Endodermal cell (in vitro differentiated cells): ENCODE measurements around the gene EPAS1. TPM values are rescaled to one million over a fixed set of nuclear protein-coding genes. Genes with fewer than 3 reads are reported as not detected.

ENCODE experiments used
- DNase-seq: peaks from one replicate; pipeline ENCODE4 v3.0.0-alpha.2; 2017
- H3K27ac ChIP-seq: 2 replicates; pipeline ENCODE4 v1.5.1; 2013; ENCODE audit warnings: mild to moderate bottlenecking, low read depth, low read length, moderate library complexity
- H3K27me3 ChIP-seq: 2 replicates; pipeline ENCODE4 v1.6.1; 2013; ENCODE audit warnings: mild to moderate bottlenecking, low read length, moderate library complexity; ENCODE audit not compliant: insufficient read depth, control insufficient read depth, poor library complexity, severe bottlenecking
- H3K36me3 ChIP-seq: 2 replicates; pipeline ENCODE4 v1.7.0; 2013; ENCODE audit warnings: mild to moderate bottlenecking, low read length, moderate library complexity; ENCODE audit not compliant: control insufficient read depth, insufficient read depth
- H3K4me1 ChIP-seq: one replicate; pipeline ENCODE4 v1.7.0; 2013; ENCODE audit warnings: low read length; ENCODE audit not compliant: control insufficient read depth, insufficient read depth
- H3K4me3 ChIP-seq: 2 replicates; pipeline ENCODE4 v1.5.1; 2013; ENCODE audit warnings: mild to moderate bottlenecking, low read length, moderate library complexity
- H3K9ac ChIP-seq: 2 replicates; pipeline ENCODE4 v1.6.1; 2013; ENCODE audit warnings: mild to moderate bottlenecking, low read length, moderate library complexity; ENCODE audit not compliant: poor library complexity, severe bottlenecking; ENCODE audit errors: extremely low read depth
- H3K9me3 ChIP-seq: 2 replicates; pipeline ENCODE4 v1.6.1; 2013; ENCODE audit warnings: mild to moderate bottlenecking, low read length, moderate library complexity; ENCODE audit not compliant: control insufficient read depth
- H3K27ac Mint-ChIP-seq: 2 replicates; pipeline ENCODE4 v1.8.0; 2020; ENCODE audit warnings: mixed read lengths
- H3K27me3 Mint-ChIP-seq: 2 replicates; pipeline ENCODE4 v1.8.0; 2021; ENCODE audit warnings: mild to moderate bottlenecking, mixed read lengths; ENCODE audit not compliant: insufficient read depth
- H3K36me3 Mint-ChIP-seq: 2 replicates; pipeline ENCODE4 v1.8.0; 2020; ENCODE audit warnings: low read depth, mixed read lengths
- H3K4me1 Mint-ChIP-seq: 2 replicates; pipeline ENCODE4 v1.8.0; 2020; ENCODE audit warnings: mixed read lengths
- H3K4me3 Mint-ChIP-seq: 2 replicates; pipeline ENCODE4 v1.8.0; 2020; ENCODE audit warnings: mild to moderate bottlenecking, moderate library complexity, mixed read lengths
- H3K9me3 Mint-ChIP-seq: 2 replicates; pipeline ENCODE4 v1.8.0; 2020; ENCODE audit warnings: mild to moderate bottlenecking, mixed read lengths
- WGBS, 2 experiments: methylation state at CpG; one replicate each; pipeline versions ENCODE4 v1.1.5 to v1.1.7; 2013; ENCODE audit warnings: missing lambda C conversion rate in 2 of 2, mixed read lengths in 1 of 2; ENCODE audit not compliant: insufficient coverage in 1 of 2, insufficient read length in 1 of 2; 5-methylcytosine and 5-hydroxymethylcytosine counted together
- total RNA-seq, 2 donors: library from RNA; stranded (reverse); fragmentation: NEBNext Ultra II Directional in 1 of 2; extraction: Animal tissue kit (Norgen Biotek cat#: 25700) in 1 of 2; gene quantifications; 2 replicates in 1 of 2; 3 replicates in 1 of 2; pipeline ENCODE4 v1.2.1, GENCODE V29; 2021
- TF ChIP-seq, protein P1 (sequence below): fragments of 200-600 bp; sonication (generic); conservative IDR thresholded peaks from 2 replicates; pipeline ENCODE4 v1.5.0; 2021; ENCODE audit warnings: antibody characterized with exemption, mild to moderate bottlenecking

Gene EPAS1
- total RNA-seq, 2 donors from 2014 or later, result 1.2 to 1.9 TPM

DNA sequence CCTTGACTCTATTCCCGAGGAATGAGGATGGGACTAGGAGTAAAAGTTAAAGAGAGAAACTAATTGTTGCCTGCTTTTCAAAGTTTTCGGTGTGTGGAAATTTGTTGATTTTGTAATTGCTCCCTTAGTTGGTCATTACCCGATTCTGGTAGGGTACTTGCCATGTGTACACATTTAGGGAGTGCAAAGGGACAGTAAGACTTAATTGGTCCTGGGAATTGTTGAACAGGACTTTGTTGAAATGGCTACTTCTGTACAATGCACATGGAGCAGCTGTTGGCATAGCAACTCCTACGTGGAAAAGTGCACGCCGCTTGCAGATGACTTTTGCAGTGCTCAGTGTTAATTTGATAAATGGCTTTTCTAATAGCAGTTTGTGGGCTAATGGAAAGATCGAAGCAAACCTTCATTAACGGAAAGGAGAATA is 22.9 kb downstream of the EPAS1 start:
- Mint-ChIP-seq H3K4me1 (peaks cover 2% of the 10 kb centered on the region), H3K4me3 (no peak overlapping the region), H3K9me3 (no peaks in the 10 kb centered on the region), H3K27me3 (peaks cover 11% of the 10 kb centered on the region), H3K27ac (no peak overlapping the region), H3K36me3 (no peaks in the 10 kb centered on the region)
- Histone ChIP-seq H3K27ac (no peak overlapping the region), H3K36me3 (no peaks in the 10 kb centered on the region), H3K27me3 (peaks cover 31% of the 10 kb centered on the region), H3K9ac (no peak overlapping the region), H3K4me3 (no peak overlapping the region), H3K9me3 (no peaks in the 10 kb centered on the region), H3K4me1 (no peaks in the 10 kb centered on the region)
- 91 to 94% methylated on average over 7 to 8 of the region's 8 CpGs for WGBS, 2 experiments
- TF ChIP-seq, protein P1, sequence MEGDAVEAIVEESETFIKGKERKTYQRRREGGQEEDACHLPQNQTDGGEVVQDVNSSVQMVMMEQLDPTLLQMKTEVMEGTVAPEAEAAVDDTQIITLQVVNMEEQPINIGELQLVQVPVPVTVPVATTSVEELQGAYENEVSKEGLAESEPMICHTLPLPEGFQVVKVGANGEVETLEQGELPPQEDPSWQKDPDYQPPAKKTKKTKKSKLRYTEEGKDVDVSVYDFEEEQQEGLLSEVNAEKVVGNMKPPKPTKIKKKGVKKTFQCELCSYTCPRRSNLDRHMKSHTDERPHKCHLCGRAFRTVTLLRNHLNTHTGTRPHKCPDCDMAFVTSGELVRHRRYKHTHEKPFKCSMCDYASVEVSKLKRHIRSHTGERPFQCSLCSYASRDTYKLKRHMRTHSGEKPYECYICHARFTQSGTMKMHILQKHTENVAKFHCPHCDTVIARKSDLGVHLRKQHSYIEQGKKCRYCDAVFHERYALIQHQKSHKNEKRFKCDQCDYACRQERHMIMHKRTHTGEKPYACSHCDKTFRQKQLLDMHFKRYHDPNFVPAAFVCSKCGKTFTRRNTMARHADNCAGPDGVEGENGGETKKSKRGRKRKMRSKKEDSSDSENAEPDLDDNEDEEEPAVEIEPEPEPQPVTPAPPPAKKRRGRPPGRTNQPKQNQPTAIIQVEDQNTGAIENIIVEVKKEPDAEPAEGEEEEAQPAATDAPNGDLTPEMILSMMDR, result no peak
- no peak for DNase-seq

DNA sequence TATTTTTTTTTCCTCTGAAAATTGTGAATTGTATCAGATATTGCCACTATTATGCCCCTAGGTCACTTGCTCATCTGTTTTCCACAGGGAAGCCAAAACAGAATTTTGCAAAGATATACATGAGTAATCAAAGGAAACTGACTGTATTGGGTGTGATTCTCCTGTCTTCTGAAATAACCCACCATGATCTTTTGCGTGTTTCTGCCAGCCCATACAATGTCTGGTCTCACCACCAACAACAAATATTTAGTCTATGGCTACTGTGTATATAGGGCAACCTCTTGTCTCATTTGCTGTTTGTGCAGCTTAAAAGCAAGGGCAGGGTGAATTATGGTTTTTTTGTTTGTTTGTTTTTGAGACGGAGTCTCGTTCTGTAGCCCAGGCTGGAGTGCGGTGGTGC is 26.5 kb downstream of the EPAS1 start:
- H3K27me3 ChIP-seq, result peaks cover 23% of the 10 kb centered on the region
- H3K36me3 ChIP-seq, result no peaks in the 10 kb centered on the region
- H3K4me3 ChIP-seq, result no peak overlapping the region
- H3K9me3 ChIP-seq, result no peaks in the 10 kb centered on the region
- no peak overlapping the region for H3K27ac Mint-ChIP-seq
- H3K4me3 Mint-ChIP-seq, result no peak overlapping the region
- no peaks in the 10 kb centered on the region for H3K4me1 ChIP-seq
- DNase-seq, result no peak
- H3K9ac ChIP-seq, result no peak overlapping the region
- peaks cover 8% of the 10 kb centered on the region for H3K4me1 Mint-ChIP-seq
- 90 to 96% methylated on average over 2 to 3 of the region's 4 CpGs for WGBS, 2 experiments
- H3K36me3 Mint-ChIP-seq, result no peaks in the 10 kb centered on the region
- TF ChIP-seq, protein P1, result no peak
- no peaks in the 10 kb centered on the region for H3K9me3 Mint-ChIP-seq
- H3K27ac ChIP-seq, result no peak overlapping the region
- peaks cover 12% of the 10 kb centered on the region for H3K27me3 Mint-ChIP-seq

DNA sequence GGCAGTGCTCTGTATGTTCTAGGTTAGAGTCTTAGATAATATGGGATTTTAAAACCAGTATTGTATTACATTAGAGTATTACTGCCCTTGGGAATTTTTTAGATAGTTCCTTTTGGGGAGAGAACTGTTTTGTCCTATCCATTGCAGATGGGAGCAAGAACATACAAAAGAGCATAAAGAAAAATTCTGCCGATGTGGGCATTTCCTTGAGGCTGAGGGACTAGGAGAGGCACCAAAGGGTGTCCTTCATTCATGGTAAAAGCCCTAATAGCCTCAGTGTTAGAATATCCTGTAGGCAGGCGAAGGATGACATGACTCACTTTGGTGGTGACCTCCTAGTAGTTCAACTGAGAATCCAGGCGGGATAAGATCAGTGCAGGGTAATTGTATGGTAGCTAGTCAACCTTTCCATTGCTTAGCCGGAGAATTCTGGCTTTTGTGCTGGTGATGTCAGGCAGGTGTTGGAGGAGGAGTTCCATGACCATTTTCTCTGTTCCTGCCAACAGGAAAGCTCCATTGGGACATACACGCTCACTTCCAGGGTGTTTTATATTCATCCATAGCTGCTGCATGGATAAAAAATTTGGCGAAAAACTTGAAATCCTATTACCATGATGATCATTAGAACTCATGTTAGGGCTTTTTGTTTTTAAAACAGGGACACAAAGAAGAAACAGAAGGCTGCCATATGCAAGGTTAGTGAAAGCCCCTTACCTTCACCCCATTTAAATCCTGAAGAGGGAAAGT is 28.1 kb downstream of the EPAS1 start:
- Mint-ChIP-seq H3K4me3 (no peak overlapping the region), H3K36me3 (no peaks in the 10 kb centered on the region), H3K27ac (no peak overlapping the region), H3K4me1 (peaks cover 8% of the 10 kb centered on the region), H3K9me3 (no peaks in the 10 kb centered on the region), H3K27me3 (peaks cover 17% of the 10 kb centered on the region)
- Histone ChIP-seq H3K4me1 (no peaks in the 10 kb centered on the region), H3K9me3 (no peaks in the 10 kb centered on the region), H3K4me3 (no peak overlapping the region), H3K27me3 (peaks cover 21% of the 10 kb centered on the region), H3K36me3 (no peaks in the 10 kb centered on the region), H3K27ac (no peak overlapping the region), H3K9ac (no peak overlapping the region)
- 95 to 98% methylated on average over 5 to 6 of the region's 6 CpGs for WGBS, 2 experiments
- TF ChIP-seq, protein P1, result no peak
- no peak for DNase-seq
